NCI-H1694 (cell line): Measurements from ENCODE around the gene KCNH8.

Experiments used
- DNase-seq: peaks from one replicate; lab custom pipeline; 2025; lab: John Stamatoyannopoulos, UW

The KCNH8 gene

DNA sequence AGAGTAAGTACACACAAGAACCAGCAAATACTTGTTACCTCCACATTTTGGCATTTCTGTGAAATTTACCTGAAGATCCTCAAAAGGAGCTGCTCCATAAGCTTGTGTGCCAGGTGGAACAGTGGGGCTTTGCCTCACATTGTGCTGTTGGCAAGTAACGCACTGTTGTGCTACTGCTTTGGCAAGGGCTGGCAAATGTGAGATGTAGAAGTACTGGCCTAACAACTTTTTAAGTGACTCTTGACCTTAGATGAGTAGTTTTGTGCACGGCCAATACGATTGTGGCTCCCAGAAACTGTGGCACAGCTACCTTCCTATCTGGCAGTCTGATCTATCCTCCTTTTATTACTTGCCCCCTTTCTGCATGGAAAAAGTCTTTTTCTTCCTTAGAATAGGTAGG lies 337.0 kb downstream of the KCNH8 start:
- DNase-seq: no peak

DNA sequence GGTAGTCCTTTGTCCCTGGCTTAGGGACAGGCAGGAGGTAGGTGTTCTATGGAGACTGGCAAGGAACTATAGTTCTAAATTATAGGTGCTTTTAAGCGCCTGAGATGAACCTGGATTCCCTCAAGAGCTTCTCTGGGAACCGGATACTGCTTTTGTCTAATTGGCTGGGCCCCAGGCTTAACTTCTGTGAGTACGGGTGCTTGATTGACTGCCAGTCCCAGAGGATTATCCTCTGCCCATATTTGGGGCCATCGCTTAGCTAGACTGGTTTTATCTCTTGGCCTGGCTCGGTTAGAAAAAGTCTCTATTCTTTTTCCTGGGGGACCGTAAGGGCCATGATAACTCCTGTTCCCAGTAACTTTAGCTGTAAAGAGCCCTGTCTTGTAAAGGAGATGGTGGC lies 339.1 kb downstream of the KCNH8 start:
- DNase-seq: no peak

DNA sequence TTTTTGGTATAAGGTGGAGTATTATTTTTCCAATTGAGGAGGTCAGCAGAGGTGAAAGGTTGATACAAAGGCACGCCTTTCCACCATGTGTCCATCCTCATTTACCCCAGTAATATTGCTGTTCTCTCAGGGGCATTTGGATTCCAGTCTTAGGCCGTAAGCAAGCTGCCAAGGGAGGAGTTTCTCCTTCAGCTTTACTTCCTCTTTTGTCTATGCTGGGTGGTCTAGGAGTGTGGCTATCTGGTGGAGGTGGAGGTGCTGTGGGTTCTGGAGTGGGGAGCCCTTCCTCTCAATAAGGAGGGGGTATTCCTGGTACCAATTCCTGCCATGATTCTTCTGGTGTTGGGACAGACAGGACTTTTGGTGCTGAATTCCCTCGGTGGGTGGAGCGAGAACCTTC lies 340.6 kb downstream of the KCNH8 start:
- no peak for DNase-seq

DNA sequence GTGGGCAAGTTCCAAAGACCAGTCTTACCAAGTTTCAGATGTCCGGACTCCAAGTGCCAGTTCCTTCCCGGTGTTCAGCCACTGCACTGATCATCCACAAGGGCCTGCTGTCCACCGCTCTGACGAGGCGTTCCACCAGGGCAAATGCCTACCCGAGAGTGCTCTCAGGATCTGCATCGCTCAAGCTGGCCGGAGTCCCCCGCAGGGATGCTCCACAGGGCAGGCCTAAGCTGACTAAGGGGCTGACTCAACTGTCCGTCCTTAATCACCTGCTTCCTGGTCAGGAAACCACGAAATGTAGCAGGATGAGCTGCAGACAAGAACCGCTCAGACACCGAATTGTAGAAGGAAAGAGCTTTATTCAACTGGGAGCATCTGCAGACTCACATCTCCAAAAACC lies 341.6 kb downstream of the KCNH8 start:
- DNase-seq: no peak

DNA sequence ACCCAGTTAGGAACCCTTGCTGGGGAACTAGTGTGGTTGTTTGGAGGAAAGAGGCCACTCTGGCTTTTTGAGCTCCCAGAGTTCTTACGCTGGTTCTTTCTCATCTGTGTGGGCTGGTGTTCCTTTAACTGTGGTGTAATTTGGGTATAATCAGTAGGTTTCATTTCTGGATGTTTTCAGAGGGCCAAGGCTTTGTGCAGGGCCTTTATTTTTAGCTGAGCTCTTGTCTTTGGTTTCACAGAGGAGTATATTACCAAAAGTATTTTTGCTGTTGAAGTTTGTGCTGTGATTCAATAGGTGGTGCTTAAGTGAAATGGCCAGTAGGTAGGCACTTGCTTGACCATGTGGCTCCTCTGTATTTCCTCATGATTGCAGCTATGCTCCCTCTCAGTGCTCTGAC lies 357.9 kb downstream of the KCNH8 start:
- no peak for DNase-seq

DNA sequence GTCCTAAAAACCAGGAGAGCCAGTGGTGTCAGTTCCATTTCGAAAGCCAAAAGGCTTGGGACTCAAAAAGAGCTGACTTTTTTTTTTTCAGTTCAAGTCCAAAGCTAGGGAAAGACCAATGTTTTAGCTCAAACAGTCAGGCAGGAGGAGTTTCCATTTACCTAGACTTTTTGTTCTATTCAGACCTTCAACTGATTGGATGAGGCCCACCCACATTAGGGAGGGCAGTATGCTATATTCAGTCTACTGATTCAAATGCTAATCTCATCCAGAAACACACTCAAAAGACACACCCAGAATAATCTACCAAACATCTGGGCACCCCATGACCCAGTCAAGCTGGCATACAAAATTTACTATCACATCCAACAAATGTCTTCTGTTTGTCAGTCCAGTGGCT lies 374.0 kb downstream of the KCNH8 start:
- DNase-seq: no peak

DNA sequence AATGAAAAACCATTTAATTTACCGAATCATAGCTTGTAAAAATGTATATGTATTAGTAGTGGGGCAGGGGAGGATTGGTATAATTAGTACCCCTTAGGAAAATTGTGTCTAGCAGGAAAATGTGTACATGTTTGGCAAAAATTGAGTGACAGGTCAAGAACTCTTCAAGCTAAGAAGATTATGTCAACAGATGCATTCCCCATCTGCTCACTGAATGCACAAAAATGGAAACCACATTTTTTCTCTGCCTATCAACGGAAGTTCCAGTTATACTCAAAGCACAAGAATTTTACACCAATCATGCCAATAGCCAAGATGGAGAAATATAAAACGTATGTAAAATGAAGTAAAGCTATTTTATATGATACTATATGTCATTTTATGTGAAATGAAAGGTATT lies 377.8 kb downstream of the KCNH8 start:
- DNase-seq: no peak

DNA sequence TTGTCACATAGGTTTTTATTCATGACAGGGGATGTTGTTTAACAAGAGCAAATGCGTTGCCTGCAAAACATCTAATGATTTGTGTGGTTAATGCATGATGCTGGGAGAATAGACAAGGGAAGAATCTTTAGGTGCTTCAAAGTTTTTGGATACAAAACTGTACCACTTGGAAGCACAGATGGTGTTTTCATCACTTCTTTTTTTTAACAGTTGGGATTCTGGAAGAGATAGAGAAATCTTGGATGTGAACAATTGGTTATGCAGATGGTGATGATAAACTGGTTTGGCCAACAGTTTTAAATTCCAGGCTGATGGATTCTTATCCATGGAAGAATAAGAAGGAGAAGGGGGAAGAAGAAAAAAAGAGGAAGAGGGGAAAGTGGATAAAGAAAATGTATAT lies 379.4 kb downstream of the KCNH8 start:
- no peak for DNase-seq

DNA sequence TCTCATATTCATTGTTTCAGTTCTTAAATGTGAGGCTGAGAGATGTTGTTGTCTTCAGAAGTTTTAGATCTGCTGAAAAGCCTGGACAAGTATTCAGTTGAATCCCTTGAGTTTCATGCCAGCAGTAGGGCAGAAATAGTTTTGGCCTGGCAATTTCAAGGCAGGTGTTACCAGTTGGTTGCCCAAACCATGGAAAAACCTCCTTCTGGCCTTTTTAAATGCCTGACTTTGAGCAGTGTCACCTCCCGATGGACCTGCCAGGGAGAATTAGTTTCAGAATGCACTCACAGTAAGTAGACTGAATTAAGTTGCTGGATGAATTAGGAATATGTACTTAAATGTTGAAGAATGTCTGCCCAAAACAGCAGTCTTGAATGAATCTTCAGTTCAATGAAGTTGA lies 383.1 kb downstream of the KCNH8 start:
- DNase-seq: no peak

DNA sequence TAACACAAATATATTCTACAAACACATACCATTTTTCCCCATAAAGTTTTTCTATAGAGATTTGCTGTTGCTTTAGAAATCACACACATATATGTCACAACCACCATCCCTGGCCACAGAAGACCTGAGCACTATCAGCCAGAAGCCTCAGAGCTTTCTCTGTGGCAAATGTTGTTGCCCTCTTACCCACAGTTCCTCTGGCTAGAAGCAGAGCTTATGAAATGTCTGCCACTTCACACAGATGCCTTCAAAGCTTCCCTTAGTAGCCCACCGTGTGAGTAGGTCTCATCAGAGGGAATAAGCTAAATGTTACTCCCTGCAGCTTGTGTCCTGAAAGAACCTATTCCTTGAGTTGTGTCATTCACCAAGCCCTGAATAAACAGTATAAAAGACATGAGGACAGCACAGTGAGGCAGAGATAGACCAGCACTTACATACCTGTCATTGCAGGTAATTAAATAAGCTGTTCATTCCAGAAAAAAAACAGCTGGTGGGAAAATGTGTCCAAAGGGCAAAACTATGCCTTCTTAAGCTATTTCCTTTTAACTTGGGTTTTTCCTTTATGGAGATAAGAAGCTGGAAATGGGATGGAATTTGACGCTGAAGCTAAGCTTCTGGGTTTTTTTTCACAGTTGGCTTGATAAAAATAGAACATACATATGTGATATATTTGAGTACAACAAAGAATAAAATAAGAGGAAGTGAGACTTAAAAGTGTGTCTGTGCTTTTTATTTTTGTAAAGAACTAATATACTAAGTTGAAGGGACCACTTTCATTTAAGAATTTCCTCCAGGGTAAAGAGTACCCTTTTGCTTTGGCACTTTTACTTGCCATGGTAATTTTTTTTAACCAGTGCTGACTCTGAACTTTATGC lies 391.4 kb downstream of the KCNH8 start:
- no peak for DNase-seq

DNA sequence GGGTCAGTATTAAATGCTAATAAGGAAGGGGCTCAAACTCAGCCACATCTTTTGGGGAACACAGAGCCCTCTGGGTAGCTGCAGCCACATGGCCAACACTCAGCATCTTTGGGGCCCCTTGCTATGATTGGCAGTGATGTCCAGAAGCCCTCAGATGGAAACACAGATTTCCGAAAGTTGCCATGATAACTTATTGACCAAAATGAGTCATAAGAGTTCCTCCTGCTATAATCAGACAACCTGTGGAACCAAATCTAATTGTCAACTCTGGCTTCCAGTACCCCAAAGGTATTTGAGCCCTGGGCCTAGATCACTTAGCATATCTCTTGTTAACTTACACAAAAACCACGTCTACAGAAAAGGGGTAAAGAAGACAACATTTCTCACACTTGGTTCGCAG lies 392.2 kb downstream of the KCNH8 start:
- DNase-seq: no peak

DNA sequence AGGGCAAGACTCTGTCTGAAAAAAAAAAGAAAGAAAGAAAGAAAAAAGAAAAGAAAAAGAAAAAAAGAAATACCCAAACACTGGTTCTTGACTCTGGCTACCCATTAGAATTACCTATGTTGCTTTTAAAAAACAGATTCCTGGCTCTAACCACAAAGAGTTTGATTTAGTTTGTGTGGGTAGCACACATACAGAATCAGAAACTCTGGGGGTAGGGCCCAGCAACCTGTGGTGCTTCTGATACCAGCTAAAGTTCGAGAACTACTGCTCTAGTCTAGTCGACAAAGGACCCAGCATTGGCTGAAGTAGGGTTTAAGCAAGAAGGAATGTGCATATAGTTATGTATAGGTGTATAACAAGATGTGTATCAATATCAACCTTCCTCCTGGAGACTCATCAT lies 393.0 kb downstream of the KCNH8 start:
- no peak for DNase-seq

DNA sequence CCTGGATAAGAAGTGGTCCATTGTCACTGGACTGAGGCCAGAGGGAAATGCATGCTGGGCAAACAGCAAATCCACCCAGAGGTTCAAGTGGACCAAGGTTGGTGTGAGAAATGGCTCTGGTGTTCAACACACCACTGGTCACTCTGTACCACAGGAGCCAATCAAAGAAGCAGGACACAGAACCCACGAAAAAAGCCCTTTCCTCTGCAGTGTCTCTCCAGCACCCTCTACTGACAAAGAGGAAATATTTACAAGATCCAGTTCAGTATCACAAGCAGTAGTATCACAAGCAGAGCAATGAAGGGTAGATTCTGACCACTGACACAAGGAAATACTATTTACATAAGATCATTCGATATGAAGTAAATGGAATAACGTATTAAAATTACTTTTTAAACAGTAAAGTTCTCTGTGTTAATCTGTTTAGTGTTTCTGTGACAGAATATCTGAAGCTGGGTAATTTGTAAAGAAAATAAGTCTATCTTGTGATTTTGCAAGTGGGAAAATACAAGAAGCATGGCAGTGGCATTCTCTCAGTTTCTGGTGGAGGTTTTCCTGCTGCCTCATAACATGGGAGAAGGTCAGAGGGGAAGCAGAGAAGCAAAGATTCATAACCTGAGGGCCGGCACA lies 395.0 kb downstream of the KCNH8 start:
- DNase-seq: no peak

DNA sequence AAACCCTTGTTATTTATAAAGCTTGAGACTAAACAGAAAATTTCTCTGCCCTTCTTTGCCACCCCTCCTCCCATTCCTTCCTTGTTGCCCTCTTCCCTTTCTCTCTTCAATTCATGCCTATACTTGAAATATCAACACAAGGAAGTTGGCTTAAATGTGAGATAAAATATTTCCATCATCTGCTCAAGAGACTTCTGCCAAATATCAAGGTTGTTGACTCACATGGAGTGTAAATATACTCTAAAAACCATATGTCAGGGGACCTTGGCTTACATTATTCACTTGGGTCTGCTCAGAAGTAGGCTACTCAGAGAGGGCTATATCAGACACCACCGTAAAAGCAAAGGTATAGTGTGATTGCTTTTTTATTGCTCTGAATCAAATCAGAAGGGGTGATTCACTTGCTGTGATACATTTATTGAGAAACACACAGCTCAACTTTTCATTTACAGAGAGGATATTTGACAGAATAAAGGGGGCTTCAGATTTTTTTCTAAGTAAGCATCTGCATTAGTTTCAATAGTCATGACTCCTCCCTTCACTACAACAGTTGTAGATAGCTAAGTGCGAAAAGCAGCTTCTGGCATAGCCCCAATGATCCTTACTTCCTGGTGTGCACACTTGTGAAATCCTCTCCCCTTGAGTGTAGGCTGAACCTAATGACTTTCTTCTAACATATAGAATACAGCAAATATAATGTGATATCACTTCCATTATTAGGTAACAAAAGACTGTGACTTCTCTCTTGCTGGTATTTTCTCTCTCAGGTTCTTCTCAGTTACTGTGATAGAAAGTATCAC lies 399.6 kb downstream of the KCNH8 start:
- DNase-seq: no peak

DNA sequence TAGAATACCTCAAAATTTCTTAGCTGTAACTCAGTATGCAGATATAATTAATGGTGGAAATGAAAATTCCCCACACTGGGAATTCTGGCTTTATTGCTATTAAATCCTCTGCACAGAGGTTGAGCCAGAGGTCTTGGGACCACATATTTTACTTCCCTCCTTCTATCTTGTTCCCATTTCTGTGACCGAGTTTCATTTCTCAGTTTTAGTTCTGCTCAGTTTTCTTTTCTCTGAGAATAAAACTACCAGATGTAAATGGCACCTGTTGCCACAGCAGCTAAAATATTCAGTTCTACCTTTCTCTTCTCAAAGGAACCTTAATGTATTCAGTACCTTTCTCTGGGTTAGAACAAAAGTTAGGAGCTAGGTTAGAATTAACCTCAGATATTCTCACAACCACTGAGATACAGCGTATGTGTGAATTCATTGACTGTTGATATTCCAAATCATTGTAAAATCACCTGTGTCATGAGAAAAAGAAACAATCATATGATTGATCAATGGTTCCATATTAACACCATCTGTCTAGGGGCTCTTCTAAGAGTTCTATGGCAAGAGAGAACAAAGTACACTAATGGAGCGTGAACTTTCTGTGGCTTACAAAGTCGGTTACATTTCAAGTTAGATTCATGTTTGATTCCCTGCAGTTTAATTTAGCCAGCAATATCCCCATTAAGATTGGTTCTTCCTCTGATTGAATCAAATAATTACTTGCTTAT lies 411.6 kb downstream of the KCNH8 start:
- DNase-seq: no peak

DNA sequence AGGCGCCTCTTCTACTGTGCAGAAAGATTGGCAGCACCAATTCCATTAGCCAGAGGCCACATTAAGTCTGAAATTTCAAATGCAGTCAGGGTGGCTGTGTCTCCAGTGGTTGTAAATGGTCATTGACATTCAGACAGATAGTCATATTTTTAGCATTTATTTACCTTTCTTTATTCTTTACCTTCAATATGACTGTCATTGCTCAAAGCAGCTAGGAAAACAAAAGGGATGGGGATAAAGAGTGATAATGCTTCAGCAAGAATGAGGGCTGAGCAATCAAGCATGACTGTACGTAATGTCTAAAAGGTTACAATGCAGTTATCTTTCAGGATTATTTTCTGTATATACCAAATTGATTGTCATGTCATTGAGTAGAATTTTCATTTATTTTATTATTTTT lies 425.3 kb downstream of the KCNH8 start:
- DNase-seq: no peak

DNA sequence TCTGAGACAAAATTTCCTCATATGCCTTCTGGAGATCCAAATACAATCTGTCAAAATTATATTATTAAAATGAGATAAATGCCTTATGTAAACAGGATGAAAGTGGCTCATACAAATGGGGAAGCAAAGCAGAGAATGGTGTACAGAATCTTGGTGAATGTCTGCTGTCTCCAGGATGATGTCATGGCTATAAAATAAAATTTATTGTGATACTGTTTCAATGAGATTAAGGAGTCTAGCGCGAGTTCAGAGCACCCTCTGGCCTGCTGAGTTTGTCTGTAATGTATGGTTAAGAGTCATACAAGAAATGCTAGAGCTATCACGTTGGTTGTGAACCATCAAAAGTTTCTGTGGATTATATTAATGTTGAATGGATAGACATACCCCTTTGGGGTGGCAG lies 426.0 kb downstream of the KCNH8 start:
- DNase-seq: no peak

DNA sequence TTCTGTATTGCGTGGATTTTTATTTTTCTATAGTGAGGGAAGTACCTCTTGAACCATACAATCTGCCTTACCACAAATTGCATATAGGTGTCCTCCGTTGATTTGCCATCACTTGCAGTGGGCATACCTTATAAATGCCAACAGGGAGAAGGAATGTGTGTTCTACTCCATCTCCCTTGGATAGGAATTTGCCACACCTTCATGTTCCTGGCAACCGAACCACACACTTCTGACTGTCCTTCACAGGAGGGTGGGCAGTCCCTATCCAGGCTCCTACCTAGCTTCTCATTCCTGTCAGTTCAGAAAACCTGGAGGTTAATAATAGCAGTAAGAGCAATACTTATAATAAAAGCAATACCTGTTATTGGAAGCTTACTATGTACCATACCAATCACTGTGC lies 428.0 kb downstream of the KCNH8 start:
- no peak for DNase-seq
